ENCODE data around the gene RCE1.

GRCh38 chr11:66878474-66878873, 35.2 kb downstream of the RCE1 start:
- TF ChIP-seq CTCF (IDR thresholded peaks at IDR 0.05) (no peak), POLR2AphosphoS5 (IDR thresholded peaks at IDR 0.05; ENCODE audit: low read depth, low read length) (no peak)

All from Panc1 (cell line).